ENCODE measurements around the gene RBBP8NL. TPM values are rescaled to one million over a fixed set of nuclear protein-coding genes. Genes with fewer than 3 reads are reported as not detected.

The RBBP8NL gene
- total and polyA plus RNA-seq, 2 donors (not counting 3 experiments of a cell fraction or from before 2014, with no cell fraction given), result not detected

DNA sequence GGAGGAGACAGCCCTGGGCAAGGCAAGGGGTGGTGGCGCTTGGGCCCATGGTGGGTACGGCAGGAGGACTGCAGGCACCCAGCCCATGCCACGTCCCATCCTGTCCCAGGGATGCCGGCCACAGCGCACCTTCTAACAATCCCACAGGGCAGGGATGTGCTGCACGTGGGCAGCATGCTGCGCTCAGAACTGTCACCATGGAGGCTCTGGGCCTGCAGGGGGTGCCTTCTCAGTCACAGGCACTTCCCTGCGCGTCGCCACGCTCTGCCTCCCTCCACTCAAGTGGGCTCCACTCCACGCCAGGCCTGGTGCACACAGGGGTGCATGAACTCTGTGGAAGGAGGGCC lies 22.6 kb downstream of the RBBP8NL start:
- Histone ChIP-seq H3K27me3 (ENCODE audit: control insufficient read depth in 2 of 2, insufficient read depth in 2 of 2, low read length in 2 of 2) (no peaks in the 10 kb centered on the region), H2AFZ (ENCODE audit: low read depth, low read length) (no peak overlapping the region), H3K79me2 (ENCODE audit: control insufficient read depth, insufficient read depth, low read length) (peaks cover 7% of the 10 kb centered on the region), H3K4me2 (ENCODE audit: insufficient read depth, low read length) (no peak overlapping the region), H3K36me3 (ENCODE audit: control insufficient read depth in 2 of 2, extremely low read depth in 1 of 2, insufficient read depth in 2 of 2, low read length in 2 of 2) (peaks cover 0 to 1% of the 10 kb centered on the region in 2 experiments), H3K9me3 (replicated peaks; ENCODE audit: control insufficient read depth, insufficient read depth, low read length) (no peaks in the 10 kb centered on the region), H4K20me1 (replicated peaks; ENCODE audit: control insufficient read depth, extremely low read depth, insufficient read depth, low read length) (no peaks in the 10 kb centered on the region), H3K9me1 (replicated peaks; ENCODE audit: control insufficient read depth, extremely low read depth, insufficient read depth, low read length) (no peaks in the 10 kb centered on the region), H3K27ac (ENCODE audit: insufficient read depth, low read depth, low read length) (no peak overlapping the region), H3K4me3 (replicated peaks in 1 of 3; ENCODE audit: insufficient read depth in 1 of 3, low read depth in 1 of 3, low read length in 3 of 3) (no peak overlapping the region), H3K9ac (replicated peaks; ENCODE audit: extremely low read depth, insufficient read depth, low read length) (no peak overlapping the region), H3K4me1 (ENCODE audit: control insufficient read depth, extremely low read depth, insufficient read depth, low read length) (peaks cover 11% of the 10 kb centered on the region)
- intact Hi-C loops (cut with micrococcal nuclease), result loop anchor here (1.0 to 5.0 kb wide), 3 partner anchors 47 to 213 kb away; partner anchors contain the start of gene ADRM1
- dilution Hi-C loops (cut with MboI; ENCODE audit: extremely low pct_ligation_motif_present, low sequenced_read_pairs), result no loop called here
- DNase-seq (ENCODE audit: low read depth, low spot score) (no peak), FAIRE-seq (no peak)
- TF ChIP-seq, protein P1, sequence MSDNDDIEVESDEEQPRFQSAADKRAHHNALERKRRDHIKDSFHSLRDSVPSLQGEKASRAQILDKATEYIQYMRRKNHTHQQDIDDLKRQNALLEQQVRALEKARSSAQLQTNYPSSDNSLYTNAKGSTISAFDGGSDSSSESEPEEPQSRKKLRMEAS (IDR thresholded peaks at IDR 0.05; ENCODE audit: insufficient read depth, insufficient read length), result no peak
- no peak for TF ChIP-seq POLR2AphosphoS5 (IDR thresholded peaks at IDR 0.05; ENCODE audit: insufficient read depth, low read depth, low read length)
- TF ChIP-seq FOS (IDR thresholded peaks at IDR 0.05; ENCODE audit: borderline replicate concordance, insufficient read depth, low read length), result no peak
- TF ChIP-seq JUN (IDR thresholded peaks at IDR 0.05; ENCODE audit: borderline replicate concordance, insufficient read depth, insufficient read length, low read depth), result no peak
- TF ChIP-seq EZH2 (IDR thresholded peaks at IDR 0.05; ENCODE audit: borderline replicate concordance, low read depth, low read length, severe bottlenecking), result no peak
- TF ChIP-seq POLR2A (IDR thresholded peaks at IDR 0.05; ENCODE audit: low read depth, low read length), result no peak
- no peak for TF ChIP-seq MYC (IDR thresholded peaks at IDR 0.05; ENCODE audit: low read depth, low read length)
- TF ChIP-seq GATA2 (IDR thresholded peaks at IDR 0.05; ENCODE audit: insufficient read depth, insufficient read length, low read depth, low read length), result no peak
- TF ChIP-seq, protein P2, sequence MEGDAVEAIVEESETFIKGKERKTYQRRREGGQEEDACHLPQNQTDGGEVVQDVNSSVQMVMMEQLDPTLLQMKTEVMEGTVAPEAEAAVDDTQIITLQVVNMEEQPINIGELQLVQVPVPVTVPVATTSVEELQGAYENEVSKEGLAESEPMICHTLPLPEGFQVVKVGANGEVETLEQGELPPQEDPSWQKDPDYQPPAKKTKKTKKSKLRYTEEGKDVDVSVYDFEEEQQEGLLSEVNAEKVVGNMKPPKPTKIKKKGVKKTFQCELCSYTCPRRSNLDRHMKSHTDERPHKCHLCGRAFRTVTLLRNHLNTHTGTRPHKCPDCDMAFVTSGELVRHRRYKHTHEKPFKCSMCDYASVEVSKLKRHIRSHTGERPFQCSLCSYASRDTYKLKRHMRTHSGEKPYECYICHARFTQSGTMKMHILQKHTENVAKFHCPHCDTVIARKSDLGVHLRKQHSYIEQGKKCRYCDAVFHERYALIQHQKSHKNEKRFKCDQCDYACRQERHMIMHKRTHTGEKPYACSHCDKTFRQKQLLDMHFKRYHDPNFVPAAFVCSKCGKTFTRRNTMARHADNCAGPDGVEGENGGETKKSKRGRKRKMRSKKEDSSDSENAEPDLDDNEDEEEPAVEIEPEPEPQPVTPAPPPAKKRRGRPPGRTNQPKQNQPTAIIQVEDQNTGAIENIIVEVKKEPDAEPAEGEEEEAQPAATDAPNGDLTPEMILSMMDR (IDR thresholded peaks at IDR 0.05; ENCODE audit: extremely low read depth in 1 of 2, insufficient read depth in 1 of 2, low read depth in 1 of 2, low read length in 2 of 2), result no peak
- ChIA-PET CTCF (interaction anchor here (1.0 kb wide), 1 partner anchor 22 kb away, joined by 3 read pairs; no protein-coding TSS in a partner anchor), POLR2A (no interaction called here)
- no TSS peak for BruUV-seq (replicated peaks)
